HepG2 (cell line): ENCODE results near the gene LEPROT. TPM values are rescaled to one million over a fixed set of nuclear protein-coding genes. Genes with fewer than 3 reads are reported as not detected.

Source experiments
- GATA4 ChIP-seq: sonication (generic); IDR thresholded peaks from 2 replicates; pipeline ENCODE4 v1.6.1; 2016; ENCODE audit warnings: antibody characterized with exemption, low read depth, borderline replicate concordance
- HNRNPH1 ChIP-seq: fragments of 200-400 bp; formaldehyde crosslinking; optimal IDR thresholded peaks from 2 replicates; pipeline ENCODE3; 2017; ENCODE audit warnings: mild to moderate bottlenecking, low read depth, low read length
- HNRNPL ChIP-seq: fragments of 200-400 bp; formaldehyde crosslinking; IDR thresholded peaks from 2 replicates; pipeline ENCODE4 v1.6.1; 2017; ENCODE audit warnings: mild to moderate bottlenecking, low read depth, low read length
- MIER3 ChIP-seq: IDR thresholded peaks from 2 replicates; pipeline ENCODE4 v1.6.1; 2016; ENCODE audit warnings: missing compliant biosample characterization, borderline replicate concordance
- NCOA1 ChIP-seq: sonication (generic); formaldehyde crosslinking; IDR thresholded peaks from 2 replicates; pipeline ENCODE4 v1.9.0; 2021; ENCODE audit warnings: missing genetic modification reagents
- TAF1 ChIP-seq: sonication (generic); formaldehyde crosslinking; IDR thresholded peaks from 2 replicates; pipeline ENCODE4 v1.4.0; 2020; ENCODE audit warnings: missing genetic modification reagents
- TFAP4 ChIP-seq: sonication (generic); IDR thresholded peaks from 2 replicates; pipeline ENCODE4 v1.6.1; 2016; ENCODE audit warnings: low read depth, borderline replicate concordance
- THAP11 ChIP-seq: IDR thresholded peaks from 2 replicates; pipeline ENCODE4 v1.6.1; 2016; ENCODE audit warnings: missing biosample characterization, missing genetic modification reagents
- ZNF331 ChIP-seq: sonication (generic); formaldehyde crosslinking; IDR thresholded peaks from 2 replicates; pipeline ENCODE4 v1.4.0; 2020; ENCODE audit warnings: missing genetic modification reagents
- ZNF460 ChIP-seq: sonication (generic); formaldehyde crosslinking; IDR thresholded peaks from 2 replicates; pipeline ENCODE4 v1.5.1; 2020; ENCODE audit warnings: missing genetic modification reagents, mild to moderate bottlenecking, borderline replicate concordance
- ZNF567 ChIP-seq: sonication (generic); formaldehyde crosslinking; IDR thresholded peaks from 2 replicates; pipeline ENCODE4 v1.8.1; 2023; ENCODE audit warnings: mild to moderate bottlenecking, missing genetic modification reagents, borderline replicate concordance
- ZNF614 ChIP-seq: IDR thresholded peaks from 2 replicates; pipeline ENCODE4 v1.6.1; 2018; ENCODE audit warnings: missing biosample characterization, missing genetic modification reagents, inconsistent platforms, borderline replicate concordance
- ZNF841 ChIP-seq: sonication (generic); formaldehyde crosslinking; IDR thresholded peaks from 2 replicates; pipeline ENCODE4 v1.8.1; 2023; ENCODE audit warnings: missing genetic modification reagents, borderline replicate concordance
- polyA plus RNA-seq, 8 experiments: library from polyadenylated mRNA; depleted of rRNA in 3 of 8; stranded (reverse) in 7 of 8; unstranded in 1 of 8; fragments of >200 nt; fragmentation: Illumina TruSeq in 4 of 8; extraction: Trizol in 4 of 8; gene quantifications; 2 replicates each; pipeline versions ENCODE4 v1.2.1 to v1.2.3, GENCODE V29; 2011 to 2016; ENCODE audit warnings: low read depth in 4 of 8, missing spikeins in 1 of 8, mixed read lengths in 1 of 8; ENCODE audit not compliant: insufficient read depth in 1 of 8
- total RNA-seq, 5 experiments: library from RNA; depleted of rRNA; stranded (reverse); fragments of >200 nt; fragmentation: Illumina TruSeq; extraction: Trizol; gene quantifications; 2 replicates each; pipeline ENCODE4 v1.2.3, GENCODE V29; 2016; ENCODE audit warnings: low read depth in 1 of 5
- TF ChIP-seq, protein P1 (sequence below), 2 experiments: sonication (generic) in 1 of 2; formaldehyde crosslinking in 1 of 2; IDR thresholded peaks; 2 replicates each; pipeline versions ENCODE4 v1.6.1 to v1.9.0; 2014 to 2022; ENCODE audit warnings: antibody characterized with exemption in 1 of 2, borderline replicate concordance in 1 of 2, inconsistent platforms in 1 of 2, low read depth in 1 of 2, missing genetic modification reagents in 1 of 2
- TF ChIP-seq, protein P2 (sequence below): sonication (generic); formaldehyde crosslinking; IDR thresholded peaks from 2 replicates; pipeline ENCODE4 v1.5.1; 2020; ENCODE audit warnings: missing genetic modification reagents, mild to moderate bottlenecking, borderline replicate concordance
- TF ChIP-seq, protein P3 (sequence below): IDR thresholded peaks from 2 replicates; pipeline ENCODE4 v1.6.1; 2012; ENCODE audit warnings: low read length, improper control_type of control experiment
- TF ChIP-seq, protein P4 (sequence below): sonication (generic); formaldehyde crosslinking; IDR thresholded peaks from 2 replicates; pipeline ENCODE4 v1.8.1; 2023; ENCODE audit warnings: missing genetic modification reagents, inconsistent platforms, borderline replicate concordance

Gene LEPROT
- total and polyA plus RNA-seq, 2 of the 13 experiments (the other 11 are each of a cell fraction or from before 2014, with no cell fraction given) = 36.8 to 51.4 TPM

- TF ChIP-seq, protein P1, sequence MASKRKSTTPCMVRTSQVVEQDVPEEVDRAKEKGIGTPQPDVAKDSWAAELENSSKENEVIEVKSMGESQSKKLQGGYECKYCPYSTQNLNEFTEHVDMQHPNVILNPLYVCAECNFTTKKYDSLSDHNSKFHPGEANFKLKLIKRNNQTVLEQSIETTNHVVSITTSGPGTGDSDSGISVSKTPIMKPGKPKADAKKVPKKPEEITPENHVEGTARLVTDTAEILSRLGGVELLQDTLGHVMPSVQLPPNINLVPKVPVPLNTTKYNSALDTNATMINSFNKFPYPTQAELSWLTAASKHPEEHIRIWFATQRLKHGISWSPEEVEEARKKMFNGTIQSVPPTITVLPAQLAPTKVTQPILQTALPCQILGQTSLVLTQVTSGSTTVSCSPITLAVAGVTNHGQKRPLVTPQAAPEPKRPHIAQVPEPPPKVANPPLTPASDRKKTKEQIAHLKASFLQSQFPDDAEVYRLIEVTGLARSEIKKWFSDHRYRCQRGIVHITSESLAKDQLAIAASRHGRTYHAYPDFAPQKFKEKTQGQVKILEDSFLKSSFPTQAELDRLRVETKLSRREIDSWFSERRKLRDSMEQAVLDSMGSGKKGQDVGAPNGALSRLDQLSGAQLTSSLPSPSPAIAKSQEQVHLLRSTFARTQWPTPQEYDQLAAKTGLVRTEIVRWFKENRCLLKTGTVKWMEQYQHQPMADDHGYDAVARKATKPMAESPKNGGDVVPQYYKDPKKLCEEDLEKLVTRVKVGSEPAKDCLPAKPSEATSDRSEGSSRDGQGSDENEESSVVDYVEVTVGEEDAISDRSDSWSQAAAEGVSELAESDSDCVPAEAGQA (IDR thresholded peaks at IDR 0.05; ENCODE audit: low read depth) = 0 out of 2 replicates have a peak, but pooled peaks have one; percentile 31
- TF ChIP-seq, protein P1 (CRISPR knock-in tag; IDR thresholded peaks at IDR 0.05; ENCODE audit: borderline replicate concordance) = no peak
- TF ChIP-seq, protein P2, sequence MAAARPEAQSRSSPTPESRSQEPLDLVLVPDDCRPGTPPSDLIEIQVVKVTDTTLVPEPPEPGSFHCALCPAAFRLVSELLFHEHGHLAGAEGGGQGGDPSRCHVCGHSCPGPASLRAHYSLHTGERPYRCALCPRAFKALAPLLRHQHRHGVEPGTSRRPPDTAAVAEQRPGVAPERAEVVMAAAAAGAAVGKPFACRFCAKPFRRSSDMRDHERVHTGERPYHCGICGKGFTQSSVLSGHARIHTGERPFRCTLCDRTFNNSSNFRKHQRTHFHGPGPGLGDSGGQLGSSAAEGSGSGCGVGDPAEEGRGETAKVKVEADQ = 0 out of 2 replicates have a peak, but pooled peaks have one; percentile 26
- TF ChIP-seq, protein P3, sequence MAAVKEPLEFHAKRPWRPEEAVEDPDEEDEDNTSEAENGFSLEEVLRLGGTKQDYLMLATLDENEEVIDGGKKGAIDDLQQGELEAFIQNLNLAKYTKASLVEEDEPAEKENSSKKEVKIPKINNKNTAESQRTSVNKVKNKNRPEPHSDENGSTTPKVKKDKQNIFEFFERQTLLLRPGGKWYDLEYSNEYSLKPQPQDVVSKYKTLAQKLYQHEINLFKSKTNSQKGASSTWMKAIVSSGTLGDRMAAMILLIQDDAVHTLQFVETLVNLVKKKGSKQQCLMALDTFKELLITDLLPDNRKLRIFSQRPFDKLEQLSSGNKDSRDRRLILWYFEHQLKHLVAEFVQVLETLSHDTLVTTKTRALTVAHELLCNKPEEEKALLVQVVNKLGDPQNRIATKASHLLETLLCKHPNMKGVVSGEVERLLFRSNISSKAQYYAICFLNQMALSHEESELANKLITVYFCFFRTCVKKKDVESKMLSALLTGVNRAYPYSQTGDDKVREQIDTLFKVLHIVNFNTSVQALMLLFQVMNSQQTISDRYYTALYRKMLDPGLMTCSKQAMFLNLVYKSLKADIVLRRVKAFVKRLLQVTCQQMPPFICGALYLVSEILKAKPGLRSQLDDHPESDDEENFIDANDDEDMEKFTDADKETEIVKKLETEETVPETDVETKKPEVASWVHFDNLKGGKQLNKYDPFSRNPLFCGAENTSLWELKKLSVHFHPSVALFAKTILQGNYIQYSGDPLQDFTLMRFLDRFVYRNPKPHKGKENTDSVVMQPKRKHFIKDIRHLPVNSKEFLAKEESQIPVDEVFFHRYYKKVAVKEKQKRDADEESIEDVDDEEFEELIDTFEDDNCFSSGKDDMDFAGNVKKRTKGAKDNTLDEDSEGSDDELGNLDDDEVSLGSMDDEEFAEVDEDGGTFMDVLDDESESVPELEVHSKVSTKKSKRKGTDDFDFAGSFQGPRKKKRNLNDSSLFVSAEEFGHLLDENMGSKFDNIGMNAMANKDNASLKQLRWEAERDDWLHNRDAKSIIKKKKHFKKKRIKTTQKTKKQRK = no peak
- TF ChIP-seq HNRNPH1 = no peak
- peak; percentile 50; the same call in 1 of the 2 replicates for TF ChIP-seq MIER3 (CRISPR knock-in tag)
- TF ChIP-seq NCOA1 (CRISPR knock-in tag) = no peak
- TF ChIP-seq GATA4 = peak; percentile 24; the same call in 1 of the 2 replicates
- TF ChIP-seq ZNF331 = peak; percentile 86
- TF ChIP-seq HNRNPL = no peak
- TF ChIP-seq TFAP4 = no peak; the same call in 1 of the 2 replicates
- TF ChIP-seq ZNF567 (CRISPR knock-in tag) = no peak
- TF ChIP-seq, protein P4, sequence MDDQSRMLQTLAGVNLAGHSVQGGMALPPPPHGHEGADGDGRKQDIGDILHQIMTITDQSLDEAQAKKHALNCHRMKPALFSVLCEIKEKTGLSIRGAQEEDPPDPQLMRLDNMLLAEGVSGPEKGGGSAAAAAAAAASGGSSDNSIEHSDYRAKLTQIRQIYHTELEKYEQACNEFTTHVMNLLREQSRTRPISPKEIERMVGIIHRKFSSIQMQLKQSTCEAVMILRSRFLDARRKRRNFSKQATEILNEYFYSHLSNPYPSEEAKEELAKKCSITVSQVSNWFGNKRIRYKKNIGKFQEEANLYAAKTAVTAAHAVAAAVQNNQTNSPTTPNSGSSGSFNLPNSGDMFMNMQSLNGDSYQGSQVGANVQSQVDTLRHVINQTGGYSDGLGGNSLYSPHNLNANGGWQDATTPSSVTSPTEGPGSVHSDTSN = no peak
- no peak for TF ChIP-seq TAF1 (CRISPR knock-in tag)
- TF ChIP-seq ZNF614 (CRISPR knock-in tag) = no peak
- TF ChIP-seq ZNF460 = no peak; the same call in 1 of the 2 replicates
- no peak for TF ChIP-seq ZNF841 (CRISPR knock-in tag)
- TF ChIP-seq THAP11 (CRISPR knock-in tag) = 0 out of 2 replicates have a peak, but pooled peaks have one; percentile 30
Observed at GRCh38 chr1:65467536-65467935, 47.1 kb downstream of the LEPROT start (continued).
